Measurements from ENCODE around the gene SDK1.
A peak's percentile ranks its signal among the peaks of the same experiment; 100 is the strongest.

SDK1 gene

DNA sequence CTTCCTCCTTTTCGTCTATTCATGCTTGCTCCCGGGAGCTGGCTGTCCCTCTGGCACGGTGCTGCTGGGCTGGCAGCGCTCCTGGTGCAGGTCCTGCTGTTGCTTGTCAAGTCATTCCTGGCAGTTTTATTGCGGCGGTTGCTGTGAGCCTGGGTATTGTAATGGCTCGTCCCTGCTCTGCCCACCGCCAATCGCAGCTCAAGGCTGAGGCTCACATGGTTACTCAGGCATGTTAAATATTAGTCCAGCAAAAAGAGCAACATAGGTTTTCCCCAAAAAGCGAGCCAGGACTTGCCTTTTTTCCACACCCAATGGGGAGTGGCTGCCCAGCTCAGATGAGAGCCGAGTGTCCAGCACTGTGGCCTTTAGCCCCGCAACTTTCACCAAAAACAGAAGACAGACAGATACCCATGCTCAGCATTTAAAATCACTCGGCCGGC lies 888.1 kb downstream of the SDK1 start:
- TF ChIP-seq, protein P1, sequence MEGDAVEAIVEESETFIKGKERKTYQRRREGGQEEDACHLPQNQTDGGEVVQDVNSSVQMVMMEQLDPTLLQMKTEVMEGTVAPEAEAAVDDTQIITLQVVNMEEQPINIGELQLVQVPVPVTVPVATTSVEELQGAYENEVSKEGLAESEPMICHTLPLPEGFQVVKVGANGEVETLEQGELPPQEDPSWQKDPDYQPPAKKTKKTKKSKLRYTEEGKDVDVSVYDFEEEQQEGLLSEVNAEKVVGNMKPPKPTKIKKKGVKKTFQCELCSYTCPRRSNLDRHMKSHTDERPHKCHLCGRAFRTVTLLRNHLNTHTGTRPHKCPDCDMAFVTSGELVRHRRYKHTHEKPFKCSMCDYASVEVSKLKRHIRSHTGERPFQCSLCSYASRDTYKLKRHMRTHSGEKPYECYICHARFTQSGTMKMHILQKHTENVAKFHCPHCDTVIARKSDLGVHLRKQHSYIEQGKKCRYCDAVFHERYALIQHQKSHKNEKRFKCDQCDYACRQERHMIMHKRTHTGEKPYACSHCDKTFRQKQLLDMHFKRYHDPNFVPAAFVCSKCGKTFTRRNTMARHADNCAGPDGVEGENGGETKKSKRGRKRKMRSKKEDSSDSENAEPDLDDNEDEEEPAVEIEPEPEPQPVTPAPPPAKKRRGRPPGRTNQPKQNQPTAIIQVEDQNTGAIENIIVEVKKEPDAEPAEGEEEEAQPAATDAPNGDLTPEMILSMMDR (conservative IDR thresholded peaks at IDR 0.05; ENCODE audit: low read length) = no peak
- peak; percentile 3 for DNase-seq (ENCODE audit: low read depth)
- H3K4me3 ChIP-seq (ENCODE audit: low read length) = no peak overlapping the region

DNA sequence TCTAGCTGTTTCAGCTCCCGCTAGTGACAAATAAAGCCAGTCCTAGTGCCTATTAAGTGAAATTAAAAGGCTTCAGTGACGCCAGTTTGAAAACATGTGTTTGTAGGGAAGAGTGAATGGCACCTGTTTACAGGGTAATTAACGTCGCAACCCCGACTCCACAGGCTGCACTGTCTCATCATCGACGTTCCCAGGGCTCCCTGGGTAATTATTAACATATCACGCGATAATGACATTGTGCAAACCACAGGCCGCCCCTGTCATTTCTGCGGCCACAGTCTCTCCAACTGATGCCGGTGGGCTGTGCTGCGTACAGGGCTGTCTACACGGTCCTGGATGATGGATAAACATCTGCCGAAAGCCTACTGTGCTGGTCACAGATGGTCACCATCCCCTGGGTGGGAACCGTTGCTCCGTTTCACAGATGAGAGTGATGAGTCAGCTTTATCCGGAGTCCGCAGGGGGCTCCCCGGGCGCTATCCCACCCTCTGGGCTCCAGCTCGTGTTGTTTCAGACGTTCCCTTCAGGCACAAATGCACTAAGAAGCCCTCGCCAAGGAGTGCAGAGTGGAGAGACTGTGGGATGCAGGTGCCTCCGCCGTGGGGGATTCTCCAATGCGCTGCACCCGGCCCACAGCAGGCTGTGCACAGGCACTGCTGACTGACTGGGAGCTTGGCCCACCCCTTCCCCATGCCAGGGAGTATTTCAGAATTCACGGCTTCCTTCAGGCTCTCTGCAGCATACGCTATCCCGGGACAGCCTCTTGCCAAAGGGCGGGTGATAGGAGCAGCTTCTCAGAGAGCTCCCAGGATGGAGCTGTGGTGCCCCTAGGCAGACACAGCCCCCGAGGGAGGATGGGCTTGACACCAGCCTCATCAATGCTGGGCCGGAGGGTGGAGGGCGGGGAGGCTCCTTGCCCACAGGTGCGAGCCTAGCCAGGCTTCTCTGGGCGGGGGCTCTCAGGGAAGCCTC lies 889.2 kb downstream of the SDK1 start:
- H3K4me3 ChIP-seq (ENCODE audit: low read length) = no peak overlapping the region
- TF ChIP-seq, protein P1 (conservative IDR thresholded peaks at IDR 0.05; ENCODE audit: low read length) = no peak
- no peak for DNase-seq (ENCODE audit: low read depth)

DNA sequence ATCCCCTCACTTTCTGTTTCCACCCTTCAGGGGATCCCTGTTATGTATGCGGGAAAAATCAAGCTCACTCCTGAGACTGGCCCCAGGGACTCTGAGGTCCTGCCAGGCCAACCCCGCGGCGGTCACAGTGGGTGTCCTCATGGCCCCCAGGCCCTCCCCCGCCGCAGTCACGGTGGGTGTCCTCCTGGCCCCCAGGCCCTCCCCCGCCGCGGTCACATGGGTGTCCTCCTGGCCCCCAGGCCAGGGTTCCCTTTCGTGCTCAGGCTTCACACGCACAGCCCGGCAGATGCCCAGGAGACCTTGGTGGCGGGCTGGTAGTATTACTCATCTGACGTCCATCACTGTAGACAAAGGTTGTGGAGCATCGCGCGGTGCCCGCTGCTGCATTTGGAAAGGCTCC lies 890.0 kb downstream of the SDK1 start:
- H3K4me3 ChIP-seq (ENCODE audit: low read length) = no peak overlapping the region
- TF ChIP-seq, protein P1 (conservative IDR thresholded peaks at IDR 0.05; ENCODE audit: low read length) = no peak
- DNase-seq (ENCODE audit: low read depth) = no peak

DNA sequence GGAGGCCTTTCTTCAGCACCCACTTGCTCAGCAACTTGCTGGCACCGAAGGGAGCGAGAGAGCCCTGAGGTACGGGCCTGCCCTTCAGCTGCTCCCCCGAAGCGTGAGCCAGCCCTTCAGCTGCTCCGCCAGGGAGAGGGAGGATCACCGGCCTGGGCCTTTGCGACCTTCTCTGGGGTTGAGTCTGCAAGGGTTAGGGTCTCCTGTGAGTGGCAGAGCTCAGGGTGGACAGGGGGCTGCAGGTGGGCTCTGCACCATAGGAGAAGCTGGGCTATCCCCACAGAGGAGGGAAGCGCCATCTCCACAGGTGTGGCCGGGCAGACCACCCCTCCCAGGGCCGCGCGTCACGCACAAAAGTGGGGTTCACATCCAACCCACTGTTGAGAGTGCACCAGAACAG lies 890.5 kb downstream of the SDK1 start:
- H3K4me3 ChIP-seq (ENCODE audit: low read length) = no peak overlapping the region
- DNase-seq (ENCODE audit: low read depth) = no peak
- TF ChIP-seq, protein P1 (conservative IDR thresholded peaks at IDR 0.05; ENCODE audit: low read length) = no peak

DNA sequence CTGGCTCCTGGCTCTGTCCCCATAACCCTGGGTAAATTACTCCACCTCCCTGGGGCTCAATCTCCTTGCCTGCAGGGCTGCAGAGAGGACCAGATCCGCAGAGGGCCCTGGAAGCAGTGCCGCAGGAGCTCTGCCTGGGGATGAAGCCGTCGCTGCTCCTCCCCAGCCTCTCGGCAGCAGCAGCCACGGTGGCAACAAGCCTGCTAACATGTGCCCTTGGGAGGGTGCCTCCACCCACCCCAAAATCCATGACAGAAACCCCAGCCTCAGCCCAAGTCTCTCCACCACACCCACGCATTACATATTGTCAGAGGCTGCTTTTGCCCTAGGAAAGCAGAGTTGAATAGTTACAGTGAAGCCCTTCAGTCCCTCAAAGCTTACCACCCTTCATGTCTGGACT lies 894.6 kb downstream of the SDK1 start:
- TF ChIP-seq, protein P1 (conservative IDR thresholded peaks at IDR 0.05; ENCODE audit: low read length) = no peak
- no peak overlapping the region for H3K4me3 ChIP-seq (ENCODE audit: low read length)
- DNase-seq (ENCODE audit: low read depth) = no peak

DNA sequence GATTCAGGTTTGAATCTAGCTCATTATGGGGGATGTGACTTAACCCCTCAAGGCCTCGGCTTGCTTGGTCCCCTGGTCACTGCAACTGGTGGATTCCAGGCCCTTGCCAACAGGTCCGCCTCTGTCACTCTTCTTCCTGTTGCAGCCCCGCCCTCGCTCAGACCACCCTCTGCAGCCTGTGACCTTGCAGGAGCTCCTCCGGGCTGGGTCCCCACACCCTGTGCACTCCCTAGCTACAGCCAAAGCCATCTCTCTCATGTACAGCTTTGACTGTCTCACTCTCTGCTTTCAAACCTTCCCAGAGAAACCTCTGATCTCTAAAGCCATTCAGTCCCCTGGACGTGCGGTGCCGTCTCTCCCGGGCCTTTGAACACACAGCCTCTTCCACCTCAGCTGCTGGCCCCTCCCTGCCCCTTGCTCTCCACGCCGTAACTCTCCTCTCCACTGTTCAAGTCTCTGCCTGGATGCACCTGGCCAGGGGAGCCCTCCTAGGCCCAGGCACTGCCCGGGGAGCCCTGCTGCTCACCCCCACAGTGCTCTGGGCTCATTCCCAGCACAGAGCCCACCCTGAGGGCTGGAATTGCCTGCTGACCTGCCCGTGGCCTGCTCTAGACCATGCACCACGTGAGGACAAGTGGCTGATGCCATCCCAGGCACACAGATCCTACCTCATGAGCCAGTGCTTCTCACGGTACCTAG lies 895.2 kb downstream of the SDK1 start:
- DNase-seq (ENCODE audit: low read depth) = no peak
- no peak overlapping the region for H3K4me3 ChIP-seq (ENCODE audit: low read length)
- TF ChIP-seq, protein P1 (conservative IDR thresholded peaks at IDR 0.05; ENCODE audit: low read length) = no peak

All from AG10803 (cell line).